Activated CD4-positive, alpha-beta T cell treated with anti-CD3 and anti-CD28 coated beads for 1 hour (primary cell): ENCODE results near the gene RBSN.

Source experiments
- DNase-seq: peaks from one replicate; pipeline ENCODE4 v3.0.0-alpha.2; 2020

The RBSN gene

GRCh38 chr3:15099364-15100098 lies 583 bp upstream of the RBSN start:
- no peak for DNase-seq

DNA sequence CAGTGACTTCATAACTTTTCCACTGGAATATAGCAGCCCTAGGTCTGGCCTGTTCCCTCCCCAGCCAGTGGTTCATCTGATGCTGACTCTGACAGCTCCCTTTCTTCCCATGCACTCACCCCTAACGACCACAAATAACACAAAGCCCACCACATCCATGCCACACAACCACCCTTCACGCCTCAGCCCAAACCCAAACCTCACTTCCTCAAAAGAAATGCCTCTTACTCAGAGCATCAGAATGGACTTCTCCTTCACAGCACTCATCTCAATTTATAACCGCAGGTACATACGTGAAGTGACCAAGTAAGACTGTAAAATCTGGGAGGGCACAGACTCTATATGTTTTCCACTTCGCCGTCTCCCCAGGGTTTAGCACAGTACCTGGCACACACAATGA lies 1.1 kb downstream of the RBSN start:
- no peak for DNase-seq

DNA sequence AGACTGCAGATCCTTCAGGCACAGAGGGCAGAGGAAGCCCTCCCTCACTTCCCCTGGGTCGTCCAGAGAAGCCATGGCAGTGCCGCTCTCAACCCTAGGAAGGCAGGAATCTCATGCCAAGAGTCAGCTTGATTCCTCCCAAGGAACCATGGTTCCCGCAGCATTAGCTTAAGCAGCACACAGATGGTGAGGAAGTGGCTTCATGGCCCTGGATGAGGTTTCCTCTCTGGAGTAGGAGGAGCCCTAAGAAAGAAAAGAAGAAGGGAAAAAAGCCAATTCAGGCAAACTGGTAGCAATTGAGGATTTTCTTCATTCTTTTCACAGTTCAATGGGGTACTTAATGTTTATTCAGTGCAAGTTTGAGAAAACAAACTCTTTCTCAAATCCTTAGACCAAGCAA lies 2.9 kb downstream of the RBSN start:
- DNase-seq = no peak

GRCh38 chr3:15094187-15094875 lies 4.6 kb downstream of the RBSN start:
- DNase-seq = no peak

DNA sequence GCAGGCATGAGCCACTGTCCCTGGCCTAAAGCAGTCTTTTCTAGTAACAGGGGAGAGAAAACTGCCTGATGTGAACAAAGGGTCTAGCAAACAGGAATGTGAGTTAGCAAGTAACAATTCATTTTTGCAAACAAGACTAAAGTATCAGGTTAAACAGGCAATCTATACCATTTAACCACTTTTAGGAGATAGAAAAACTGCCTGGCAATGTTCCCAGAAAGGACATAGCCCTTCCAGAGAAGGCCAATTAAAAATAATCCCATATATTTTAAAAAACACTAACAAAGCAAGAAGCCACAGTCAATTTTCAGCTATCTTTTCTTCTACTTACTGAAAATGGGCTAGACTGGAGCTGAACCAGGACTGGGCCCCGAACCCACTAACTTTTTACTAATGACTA lies 6.3 kb downstream of the RBSN start:
- DNase-seq = no peak

DNA sequence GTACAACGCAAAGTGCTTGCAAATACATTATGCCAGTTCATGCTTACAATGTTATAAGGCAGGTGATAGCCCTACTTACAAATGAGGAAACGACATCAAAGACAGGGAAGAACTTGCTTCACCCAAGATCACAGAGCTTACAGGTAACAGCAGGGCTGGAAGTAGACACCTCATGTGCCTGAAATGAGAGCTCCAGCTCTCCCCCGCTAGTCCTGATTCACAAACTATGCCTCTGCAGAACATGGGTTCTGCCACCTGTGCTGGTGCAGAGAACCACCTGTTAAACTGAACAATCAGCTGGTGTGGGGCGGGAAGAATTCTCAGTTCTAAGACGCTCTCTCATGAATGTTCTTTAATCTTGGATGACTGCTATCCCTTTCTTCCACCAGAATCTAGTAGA lies 7.4 kb downstream of the RBSN start:
- DNase-seq = no peak

- no peak for DNase-seq
These were observed 9.7 kb downstream of the RBSN start for GRCh38 chr3:15089201-15089600.

DNA sequence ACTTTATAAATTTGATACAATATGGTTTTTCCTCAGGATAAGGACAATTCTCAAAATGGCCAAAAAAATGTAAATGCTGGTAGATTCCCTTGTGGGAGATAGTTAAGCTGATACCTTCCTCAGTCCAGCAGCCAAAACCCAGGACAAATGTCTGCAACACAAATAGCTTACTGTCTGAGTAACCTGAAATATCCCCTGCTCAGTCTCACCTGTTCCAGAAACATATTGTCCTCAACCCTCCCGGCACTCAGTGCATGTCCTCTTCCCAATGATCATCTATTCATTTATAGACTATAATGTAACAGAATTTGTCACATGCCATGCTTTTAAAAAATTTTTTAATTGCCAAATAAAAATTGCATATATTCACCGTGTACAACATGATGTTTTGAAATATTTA lies 12.2 kb downstream of the RBSN start:
- DNase-seq = no peak

- no peak for DNase-seq
These were observed 12.7 kb downstream of the RBSN start for GRCh38 chr3:15086263-15086662.

DNA sequence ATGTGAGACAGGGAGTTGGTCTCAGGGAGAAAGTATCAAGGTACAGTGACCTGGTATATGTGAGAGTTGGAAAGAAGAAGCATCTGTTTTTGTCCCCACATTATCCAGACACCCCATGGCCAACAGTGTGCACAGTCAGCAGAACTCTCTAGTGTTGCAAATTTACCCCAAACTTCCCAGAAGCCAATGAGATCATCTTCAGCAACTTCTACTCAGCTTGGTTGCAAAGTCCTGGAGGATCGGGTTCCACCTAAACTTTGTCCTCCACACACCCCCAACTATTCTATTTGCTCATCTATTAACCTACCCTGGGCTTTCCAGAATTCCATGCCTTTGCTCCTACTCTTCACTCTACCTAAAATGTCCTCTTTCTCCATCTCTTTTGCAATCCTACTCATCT lies 15.7 kb downstream of the RBSN start:
- no peak for DNase-seq

DNA sequence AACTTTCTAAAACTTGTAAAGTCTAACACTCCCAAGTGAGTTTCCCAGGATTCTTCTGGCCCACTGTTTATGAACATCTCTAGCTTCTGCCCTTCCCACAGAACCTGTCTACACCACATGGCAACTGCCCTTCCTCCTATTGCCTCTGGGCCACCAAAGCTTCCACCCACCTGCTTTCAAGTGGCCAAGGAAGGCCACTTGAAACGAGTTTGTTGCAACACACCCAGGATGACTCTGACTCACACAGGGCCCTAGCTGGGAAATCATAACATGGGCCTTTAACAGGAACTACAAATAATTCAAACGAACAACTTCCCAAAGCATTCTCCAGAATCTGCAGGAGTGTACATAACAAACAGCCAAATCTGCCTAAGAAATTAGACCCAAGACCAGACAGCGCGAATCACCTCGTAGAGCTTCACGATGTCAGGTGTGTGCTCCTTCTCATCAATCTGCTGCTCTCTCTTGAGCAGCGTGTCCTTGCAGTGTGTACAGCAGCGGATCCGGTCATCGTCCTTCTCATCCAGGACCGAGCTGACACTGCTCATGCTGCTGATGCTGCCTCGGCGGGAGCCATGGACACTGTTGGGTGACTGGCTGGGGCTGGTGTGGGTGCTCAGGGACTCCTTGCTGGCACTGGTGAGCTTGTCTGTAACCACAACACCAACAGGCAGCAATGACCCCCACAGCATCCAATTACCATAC lies 16.8 kb downstream of the RBSN start:
- DNase-seq = no peak

DNA sequence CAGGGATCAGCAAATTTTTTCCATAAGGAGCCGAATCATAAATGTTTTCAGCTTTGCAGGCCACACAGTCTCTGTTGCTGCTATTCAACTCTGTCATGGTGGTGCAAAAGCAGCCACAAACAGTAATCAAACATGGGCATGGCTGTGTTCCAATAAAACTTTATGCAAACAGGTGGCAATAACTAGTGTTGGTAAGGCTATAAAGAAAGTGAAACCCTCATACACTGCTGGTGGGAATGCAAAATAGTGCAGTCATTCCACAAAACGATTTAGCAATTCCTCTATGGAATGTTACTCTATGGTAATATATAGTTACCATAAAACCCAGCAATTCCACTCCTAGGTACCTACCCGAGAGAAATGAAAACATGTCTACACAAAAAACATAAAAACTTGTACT lies 19.9 kb downstream of the RBSN start:
- no peak for DNase-seq

DNA sequence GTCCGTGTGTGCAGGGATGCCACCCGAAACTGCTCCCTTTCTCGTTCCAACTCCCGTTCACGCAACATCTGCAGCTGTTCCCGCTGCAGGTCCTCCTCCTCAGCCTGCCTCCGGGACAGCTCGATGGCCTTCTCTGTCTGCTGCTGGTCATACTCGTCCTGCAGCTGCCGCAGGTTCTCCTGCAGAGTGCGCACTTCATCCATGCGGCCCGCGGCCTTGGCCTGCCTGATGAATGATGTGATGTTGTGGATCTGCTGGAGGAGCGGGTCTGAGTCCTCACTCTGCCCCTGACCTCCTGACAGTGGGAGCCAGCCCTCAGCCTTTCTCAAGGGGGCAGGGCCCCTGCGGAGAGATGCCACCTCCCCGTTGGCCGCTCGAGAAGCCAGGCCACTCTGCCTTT lies 24.4 kb downstream of the RBSN start:
- DNase-seq = no peak

DNA sequence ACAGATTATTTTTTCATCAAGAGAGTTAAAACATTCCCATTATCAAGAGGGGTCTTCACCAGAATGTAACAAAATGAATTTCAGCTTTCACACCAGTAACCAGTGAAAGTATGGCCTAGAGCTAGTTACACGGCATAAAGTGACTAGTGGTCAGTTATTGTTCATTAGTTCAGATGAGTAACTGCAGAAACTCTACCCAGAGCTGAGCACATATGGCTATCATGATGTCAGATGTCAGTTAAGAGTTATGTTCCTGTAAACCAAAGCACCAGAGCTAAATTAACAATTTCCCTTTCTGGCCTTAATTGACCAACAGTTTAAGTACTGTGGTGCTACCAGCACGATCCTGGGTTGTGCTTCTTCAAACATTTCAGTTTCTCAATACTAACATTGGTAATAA lies 27.2 kb downstream of the RBSN start:
- DNase-seq = no peak

DNA sequence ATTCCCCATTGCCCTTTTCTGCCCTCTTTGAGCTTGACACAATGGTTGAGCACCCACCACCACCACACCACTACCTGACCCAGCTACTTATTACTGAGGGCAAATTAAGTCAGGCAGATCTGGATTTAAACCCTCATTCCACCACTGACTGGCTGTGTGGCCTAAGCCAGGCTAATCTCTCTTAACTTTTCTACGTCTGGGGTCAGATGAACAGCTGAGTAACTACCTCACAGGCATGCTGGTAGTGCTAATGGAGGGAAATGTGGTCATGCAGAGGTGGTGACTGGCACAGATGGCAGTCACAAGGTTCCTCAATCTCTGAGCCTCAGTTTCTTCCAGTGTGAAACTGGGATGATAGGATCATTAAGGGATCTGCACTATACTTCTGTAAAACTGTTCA lies 29.5 kb downstream of the RBSN start:
- no peak for DNase-seq

DNA sequence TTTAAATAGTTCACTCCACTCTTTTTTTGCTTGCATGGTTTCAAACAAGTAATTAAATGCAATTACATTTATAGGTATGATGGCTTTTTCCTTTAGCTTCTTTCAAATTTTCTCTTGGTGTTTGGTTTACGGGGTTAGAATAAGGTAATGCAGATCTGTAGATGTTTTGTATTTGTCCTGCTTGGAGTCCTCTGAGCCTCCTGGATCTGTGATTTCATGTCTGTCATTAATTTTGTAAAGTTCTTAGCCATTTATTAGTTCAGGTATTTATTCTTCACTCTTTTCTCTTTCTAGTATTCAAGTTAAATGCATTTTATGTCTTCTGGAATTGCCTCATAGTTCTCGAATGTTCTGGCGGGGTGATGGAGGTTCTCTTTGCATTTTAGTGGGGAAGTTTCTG lies 32.5 kb downstream of the RBSN start:
- no peak for DNase-seq

DNA sequence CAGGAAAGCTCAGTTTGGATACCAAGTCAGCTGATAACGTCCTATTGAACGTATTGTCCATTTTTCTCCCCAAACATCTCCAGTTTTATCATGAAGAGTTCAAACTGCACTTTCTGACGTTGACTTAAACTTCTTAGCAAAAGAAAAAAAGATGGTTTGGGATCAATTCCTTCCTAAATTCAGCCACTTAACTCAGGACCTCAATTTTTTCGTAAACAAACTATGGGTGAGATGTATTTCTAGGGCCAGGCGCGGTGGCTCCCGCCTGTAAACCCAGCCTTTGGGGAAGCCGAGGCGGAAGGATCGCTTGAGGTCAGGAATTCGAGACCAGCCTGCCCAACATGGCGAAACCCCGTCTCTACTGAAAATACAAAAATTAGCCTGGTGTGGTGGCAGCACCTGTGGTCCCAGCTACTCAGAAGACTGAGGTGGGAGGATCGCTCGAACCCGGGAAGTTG lies 33.4 kb downstream of the RBSN start:
- DNase-seq = no peak

DNA sequence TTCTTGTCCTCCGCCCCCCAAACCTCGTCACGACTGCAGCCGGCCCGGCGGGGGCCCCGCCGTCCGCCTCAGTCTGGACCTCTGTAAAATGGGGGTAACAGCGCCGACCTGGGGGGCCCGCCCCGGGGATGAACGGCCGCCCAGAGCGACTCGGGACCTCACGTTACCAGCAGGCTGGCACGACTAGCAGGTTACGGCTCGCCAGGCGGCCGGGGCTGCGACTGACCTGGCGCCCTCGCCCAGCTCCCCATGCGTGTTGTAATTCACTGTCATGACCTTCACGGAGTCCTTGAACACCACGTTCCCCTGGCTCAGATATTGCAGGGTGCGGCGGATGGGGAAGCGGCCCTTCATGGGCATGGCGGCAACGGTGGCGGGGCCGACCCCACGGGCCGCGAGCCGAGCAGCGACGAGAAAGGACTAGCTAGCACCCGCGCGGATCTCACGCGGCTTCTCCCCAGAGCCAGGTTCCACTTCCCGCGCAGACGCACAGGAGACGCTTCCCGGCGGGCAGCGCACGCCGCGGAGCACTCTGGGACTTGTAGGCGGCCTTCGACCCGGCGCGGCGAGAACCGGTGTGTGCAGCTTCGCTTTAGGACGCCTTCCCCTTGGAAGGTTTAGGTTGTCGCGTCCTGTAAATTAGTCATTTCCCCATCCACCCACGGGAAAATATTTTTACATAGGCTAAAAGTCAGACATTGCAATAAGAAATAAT lies 34.0 kb downstream of the RBSN start, which contains the start of gene MRPS25:
Gene MRPS25, minus strand, starts transcription at position 481 of the 715 bp plus-strand sequence. Its CDS starts 121 bp downstream, at position 360.
- peak; percentile 85 for DNase-seq

- DNase-seq = no peak
These were observed 34.6 kb downstream of the RBSN start for GRCh38 chr3:15064299-15064834.

- no peak for DNase-seq
These were observed 35.2 kb downstream of the RBSN start for GRCh38 chr3:15063656-15064286.

- no peak for DNase-seq
These were observed 35.7 kb downstream of the RBSN start for GRCh38 chr3:15063238-15063637.

GRCh38 chr3:15060029-15060428 lies 38.9 kb downstream of the RBSN start:
- DNase-seq = no peak
